ENCODE measurements around the gene RSPH10B.
"Not testable (repeated sequence)": the region's sequence is repeated elsewhere in the genome, so short reads cannot be mapped to it uniquely, and the experiment has no call there.

The RSPH10B gene

DNA sequence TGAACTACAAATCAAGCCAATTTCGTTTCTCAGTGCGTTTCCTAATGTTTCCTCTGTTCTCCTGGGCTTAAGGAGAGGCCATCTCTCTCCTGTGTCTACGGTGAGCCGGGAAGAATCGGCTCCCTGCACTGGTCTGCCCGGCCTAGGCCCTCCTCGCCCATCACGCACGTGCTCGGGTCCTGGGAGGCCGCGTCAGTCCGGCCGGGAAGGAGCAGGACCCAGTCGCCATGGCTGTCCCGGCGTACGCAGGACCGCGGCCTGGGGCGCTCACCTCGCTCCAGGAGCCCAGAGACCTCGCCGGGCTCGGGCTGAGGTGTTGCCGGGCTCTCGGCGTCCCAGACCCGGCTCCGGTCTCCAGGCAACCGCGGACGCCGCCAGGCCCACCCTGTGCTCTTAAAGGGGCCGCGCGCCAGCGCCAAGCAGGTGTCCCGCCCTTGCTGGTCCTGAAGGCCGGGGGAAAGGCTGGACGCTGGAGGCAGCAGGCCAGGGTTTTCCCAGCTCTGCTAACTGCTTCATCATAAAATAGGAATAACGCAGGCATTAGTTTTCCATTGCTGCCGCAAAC lies at the start of gene RSPH10B:
TSS of gene RSPH10B (minus strand) at position 343 of the 565 bp plus-strand sequence. CDS start 3,573 bp downstream, outside the sequence.
- not testable (repeated sequence) for DNase-seq

DNA sequence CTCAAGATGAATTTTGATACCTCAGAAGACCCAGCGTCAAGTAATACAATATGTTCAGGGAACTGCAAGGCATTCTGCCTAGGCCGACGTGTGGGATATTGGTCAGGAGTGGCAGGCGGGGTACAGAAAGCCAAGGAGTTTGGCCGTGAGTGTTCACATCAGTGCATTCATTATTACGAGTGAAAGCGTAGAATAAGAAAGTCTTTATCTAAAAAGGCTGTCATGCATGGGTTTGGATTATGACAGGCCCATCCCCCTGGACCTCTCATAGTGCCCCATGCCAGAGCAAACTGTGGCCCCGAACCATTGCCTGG lies 46.1 kb upstream of the RSPH10B start:
- DNase-seq: no peak

DNA sequence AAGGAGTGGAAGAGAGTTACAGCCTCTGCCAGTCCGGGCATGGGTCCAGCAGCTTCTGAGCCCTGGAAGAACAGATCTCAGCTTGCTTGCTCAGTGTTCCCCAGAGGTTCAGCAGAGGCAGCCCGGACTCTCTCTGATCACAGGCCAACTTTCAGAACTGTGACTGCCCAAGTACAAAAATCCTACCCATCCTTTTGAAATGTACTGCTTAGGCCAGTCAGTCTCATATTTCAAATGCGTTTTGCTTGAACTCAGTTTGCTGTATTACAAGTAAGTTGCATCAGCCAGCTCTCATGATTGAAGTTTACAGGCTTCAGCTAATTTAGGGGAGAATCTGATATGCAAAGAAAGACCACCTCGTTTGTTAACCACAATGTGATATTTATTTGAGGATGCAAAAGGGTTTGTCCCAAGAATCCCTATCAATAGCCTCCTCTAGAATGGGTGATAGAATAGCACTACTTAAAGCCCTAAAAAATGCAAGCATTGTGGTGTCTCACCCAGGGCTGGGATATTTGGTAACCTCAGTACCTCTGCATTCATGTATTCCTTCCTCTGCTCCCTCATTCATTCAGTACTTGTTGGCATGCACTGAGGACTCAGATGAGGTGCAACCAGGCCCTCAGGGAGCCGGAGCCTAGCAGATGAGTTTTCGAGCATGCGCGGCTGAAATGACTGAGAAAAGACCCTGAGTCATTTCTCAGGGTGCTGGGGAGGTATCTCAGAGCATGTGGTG lies 45.6 kb upstream of the RSPH10B start:
- no peak for DNase-seq

DNA sequence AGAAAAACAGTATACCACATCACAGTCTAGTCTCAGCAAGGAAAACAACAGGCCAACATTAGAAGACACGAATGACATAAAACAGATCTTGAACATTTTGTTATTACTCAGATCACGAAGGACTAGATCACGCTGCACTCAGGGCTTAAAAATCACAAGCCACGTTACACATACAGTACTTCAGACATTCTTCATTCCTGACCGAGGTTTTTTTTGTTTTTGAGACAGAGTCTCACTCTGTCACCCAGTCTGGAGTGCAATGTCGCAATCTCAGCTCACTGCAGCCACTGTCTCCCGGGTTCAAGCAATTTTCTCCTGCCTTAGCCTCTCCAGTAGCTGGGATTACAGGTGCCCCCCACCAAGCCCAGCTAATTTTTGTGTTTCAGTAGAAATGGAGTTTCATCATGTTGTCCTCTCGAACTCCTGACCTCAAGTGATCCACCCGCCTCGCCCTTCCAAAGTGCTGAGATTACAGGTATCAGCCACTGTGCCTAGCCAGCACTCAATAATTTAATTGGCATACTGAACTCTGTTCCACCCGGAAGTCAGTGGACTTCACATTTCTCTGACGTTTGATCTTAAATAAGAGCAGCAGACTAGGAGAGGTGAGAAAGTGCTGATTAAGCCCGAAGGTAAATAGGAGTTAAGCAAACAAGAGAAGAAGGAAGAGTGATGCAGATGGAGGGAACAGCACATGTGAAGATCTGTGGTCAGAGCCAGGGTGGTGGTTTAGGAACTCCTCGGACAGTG lies 42.0 kb upstream of the RSPH10B start:
- no peak for DNase-seq

DNA sequence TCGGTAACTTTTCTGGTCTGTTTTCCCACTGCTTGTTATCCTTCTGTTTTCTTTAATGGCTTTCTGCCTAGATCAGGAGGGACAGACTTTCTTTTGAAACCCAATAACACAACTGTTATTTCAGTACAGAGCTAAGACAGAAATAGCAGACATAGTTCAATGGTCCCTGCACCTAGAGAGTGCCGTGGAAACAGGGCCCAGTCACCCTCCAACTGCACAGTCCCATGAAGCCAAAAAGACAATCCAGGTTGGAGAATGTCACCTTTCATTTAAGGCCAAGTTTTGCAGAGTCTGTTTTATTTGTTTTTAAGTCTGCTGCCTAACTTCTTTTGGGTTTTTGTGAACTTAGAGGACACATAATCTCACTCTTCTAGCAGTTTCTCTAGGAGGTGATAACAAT lies 41.1 kb upstream of the RSPH10B start:
- DNase-seq: no peak

DNA sequence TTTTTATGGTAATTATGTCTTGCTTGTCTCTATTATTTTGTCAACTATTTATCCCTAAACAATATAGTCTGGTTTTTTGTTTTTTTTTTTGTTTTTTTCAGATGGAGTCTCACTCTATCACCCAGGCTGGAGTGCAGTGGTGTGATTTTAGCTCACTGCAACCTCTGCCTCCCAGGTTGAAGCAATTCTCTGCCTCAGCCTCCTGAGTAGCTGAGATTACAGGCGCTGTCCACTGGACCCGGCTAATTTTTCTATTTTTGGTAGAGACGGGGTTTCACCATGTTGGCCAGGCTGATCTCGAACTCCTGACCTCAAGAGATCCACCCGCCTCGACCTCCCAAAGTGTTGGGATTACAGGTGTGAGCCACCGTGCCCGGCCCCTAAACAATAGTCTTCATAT lies 39.9 kb upstream of the RSPH10B start:
- not testable (repeated sequence) for DNase-seq

DNA sequence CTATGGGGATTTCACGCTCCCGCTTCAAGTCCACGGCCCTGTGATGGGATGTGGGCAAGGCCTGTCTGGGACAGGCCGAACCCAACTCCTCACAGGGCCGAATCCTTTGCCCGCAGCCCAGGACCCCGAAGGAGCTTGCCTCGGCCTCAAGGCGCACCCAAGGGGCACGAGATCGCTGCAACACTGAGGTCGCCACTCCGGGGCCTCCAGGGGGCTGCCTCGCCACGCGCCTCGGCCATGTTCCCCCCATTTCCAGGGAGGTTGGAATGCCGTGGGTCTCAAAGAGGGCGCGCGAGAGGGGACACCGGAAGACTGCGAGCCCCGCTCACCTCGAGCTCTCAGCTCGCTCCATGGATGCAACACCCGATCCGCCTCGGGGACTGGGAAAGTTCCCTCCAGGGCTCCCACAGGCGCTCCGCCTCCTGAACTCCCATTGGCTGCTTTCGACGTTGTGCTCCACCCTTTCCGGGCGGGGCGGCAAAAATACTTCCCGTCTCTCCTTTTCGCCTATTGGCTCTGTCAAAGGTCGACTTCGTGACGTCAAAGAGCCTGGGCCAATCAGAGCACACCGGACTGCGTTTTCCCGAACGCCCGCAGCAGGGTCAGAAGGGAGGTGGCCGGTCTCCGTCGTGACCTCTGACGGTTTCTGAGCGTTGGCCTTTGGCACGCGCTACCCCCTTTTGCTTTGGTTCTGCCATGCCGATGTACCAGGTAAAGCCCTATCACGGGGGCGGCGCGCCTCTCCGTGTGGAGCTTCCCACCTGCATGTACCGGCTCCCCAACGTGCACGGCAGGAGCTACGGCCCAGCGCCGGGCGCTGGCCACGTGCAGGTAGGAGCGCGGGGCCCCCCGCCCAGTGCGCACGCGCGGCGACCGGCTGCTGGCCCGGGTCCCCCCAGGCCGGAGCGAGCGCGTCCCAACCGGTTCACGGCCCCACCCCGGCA lies 38.5 kb upstream of the RSPH10B start, which contains the start of the genes AIMP2 and PMS2:
TSS of gene AIMP2 (plus strand) at position 605 of the 944 bp plus-strand sequence. CDS start at position 697, 92 bp downstream.
TSS of gene PMS2 (minus strand) at position 382 of the 944 bp plus-strand sequence. CDS start at position 352, 30 bp downstream.
- peak; percentile 86 to 94 for DNase-seq

DNA sequence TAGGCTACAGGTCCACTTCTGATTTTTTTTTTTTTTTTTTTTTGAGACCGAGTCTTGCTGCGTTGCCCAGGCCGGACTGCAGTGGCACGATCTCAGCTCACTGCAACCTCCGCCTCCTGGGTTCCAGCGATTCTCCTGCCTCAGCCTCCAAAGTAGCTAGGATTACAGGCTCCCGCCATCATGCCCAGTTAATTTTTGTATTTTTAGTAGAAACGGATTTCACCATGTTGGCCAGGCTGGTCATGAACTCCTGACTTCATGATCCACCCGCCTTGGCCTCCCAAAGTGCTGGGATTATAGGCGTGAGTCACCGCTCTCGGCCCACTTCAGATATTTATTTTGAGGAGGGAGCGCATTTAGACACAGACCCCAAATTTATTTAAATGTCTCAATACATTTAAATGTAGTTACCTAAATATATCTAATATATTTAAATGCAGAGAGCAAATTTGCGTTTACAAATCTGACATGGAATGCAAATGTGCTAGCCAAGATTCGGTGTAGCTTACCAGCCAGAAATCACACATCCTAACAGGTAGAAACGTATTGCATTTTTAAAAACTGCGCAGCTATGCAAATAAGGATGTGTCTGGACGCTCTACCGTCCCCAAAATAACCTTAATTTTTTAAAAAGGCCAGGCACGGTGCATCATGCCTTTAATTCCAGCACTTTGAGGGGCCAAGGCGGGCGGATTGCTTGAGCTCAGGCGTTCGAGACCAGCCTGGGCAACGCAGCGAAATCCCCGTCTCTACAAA lies 37.5 kb upstream of the RSPH10B start:
- not testable (repeated sequence) for DNase-seq

DNA sequence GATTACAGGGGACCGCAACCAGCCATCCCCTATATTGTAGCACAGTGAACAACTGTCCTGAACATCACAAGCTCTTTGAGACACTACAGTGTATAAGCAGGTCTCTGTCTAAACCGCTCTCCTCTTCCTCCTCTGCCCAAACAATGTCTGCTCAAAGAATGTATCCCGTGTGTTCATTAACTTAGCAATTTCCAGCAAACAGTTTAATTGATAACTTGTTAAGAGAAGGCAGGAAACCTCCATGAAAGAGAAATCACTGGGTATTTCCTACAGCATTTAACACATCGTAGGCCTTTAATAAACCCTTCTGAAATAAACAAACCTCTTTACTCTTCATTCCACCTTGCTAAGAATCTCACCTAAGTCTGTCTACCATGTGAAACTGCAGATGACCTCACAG lies 36.9 kb upstream of the RSPH10B start:
- no peak for DNase-seq

DNA sequence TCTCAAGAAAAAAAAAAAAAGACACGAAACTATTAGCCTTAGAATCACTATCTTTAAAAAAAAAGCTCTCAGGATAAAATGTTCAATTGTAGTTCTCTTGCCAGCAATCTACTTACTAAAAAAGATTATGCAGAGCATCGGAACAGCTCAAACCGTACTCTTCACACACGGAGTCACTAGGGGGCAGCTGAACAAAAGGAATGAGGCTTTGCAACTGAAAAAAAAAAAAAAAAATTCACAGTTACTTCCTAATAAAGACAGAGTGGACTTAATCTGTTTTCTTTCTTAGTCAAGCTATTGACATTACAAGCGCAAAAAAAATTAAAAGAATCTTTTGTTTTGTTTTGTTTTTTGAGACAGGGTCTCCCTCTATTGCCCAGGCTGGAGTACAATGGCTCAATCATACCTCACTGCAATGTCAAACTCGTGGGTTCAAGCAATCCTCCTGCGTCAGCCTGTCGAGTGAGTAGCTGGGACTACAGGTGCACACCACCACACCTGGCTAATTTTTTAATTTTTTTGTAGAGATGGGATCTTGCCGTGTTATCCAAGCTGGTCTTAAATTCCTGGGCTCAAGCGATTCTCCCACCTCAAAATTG lies 26.8 kb upstream of the RSPH10B start:
- DNase-seq: peak in 1 of 2 donors; percentile 69

DNA sequence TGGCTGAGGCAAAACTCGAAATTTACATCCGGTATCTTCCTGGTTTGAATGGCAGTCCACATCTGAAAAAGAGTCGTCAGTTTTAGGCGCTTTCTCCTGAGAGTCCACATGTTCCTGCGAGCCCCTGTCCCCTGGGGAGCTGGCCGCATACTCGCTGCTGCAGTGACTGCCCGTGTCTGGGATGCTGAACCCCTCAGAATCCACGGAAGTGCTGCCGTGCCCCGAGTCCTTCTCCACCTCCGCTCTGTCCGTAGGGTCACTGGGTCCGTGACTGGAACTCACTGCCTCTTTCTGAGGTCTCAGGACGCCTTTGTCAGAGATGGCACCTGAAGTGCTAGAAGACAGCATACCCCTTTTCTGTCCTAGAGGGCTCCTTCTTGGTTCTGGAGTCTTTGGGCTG lies 16.6 kb upstream of the RSPH10B start:
- DNase-seq: not testable (repeated sequence)

DNA sequence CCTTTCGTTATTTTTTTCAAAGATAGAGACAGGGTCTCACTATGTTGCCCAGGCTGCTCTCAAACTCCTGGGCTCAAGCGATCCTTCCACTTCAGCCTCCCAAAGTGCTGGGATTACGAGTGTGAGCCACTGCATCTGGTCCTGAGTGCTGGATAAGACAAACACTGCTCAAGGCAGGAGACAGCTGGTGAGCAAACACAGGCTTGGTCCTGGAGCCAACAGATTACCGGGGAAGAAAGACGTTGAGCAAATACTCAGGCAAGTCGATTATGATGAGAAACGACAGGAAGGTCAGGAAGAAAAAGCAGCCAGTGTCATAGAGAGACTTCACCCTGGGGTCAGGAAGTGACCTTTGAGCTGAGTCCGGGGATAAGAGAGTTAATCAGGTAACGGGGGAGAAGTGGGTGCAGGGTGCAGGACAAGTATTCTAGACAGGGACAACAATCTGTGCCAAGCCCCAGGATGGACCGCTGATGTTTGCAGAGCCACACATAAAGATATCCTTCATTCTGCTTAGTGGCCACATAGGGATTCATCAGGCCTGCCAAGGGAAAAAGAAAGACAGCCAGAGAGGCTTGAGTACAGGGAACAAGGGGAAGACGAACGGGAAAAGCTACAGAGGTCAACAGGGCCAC lies 9.3 kb upstream of the RSPH10B start:
- DNase-seq: not testable (repeated sequence)

DNA sequence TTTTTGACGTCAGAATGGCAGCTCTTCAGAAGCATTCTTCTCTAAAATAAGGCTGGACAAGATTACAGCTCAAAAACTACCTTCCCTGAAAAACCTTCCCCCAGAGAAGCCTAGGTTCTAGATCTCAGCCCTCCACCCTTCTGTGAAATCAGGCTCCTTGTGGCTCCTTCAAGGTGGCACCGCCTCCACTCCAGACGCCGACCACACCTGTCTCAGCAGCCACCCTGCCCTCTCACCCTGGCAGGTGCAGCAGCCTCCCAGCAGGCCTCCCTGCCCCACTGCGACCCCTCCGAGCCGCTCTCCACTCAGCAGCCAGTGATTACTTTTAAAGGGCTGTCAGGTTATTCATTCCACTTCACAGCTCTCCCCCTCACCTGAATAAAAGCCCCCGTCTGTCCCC lies 3.1 kb upstream of the RSPH10B start:
- not testable (repeated sequence) for DNase-seq

DNA sequence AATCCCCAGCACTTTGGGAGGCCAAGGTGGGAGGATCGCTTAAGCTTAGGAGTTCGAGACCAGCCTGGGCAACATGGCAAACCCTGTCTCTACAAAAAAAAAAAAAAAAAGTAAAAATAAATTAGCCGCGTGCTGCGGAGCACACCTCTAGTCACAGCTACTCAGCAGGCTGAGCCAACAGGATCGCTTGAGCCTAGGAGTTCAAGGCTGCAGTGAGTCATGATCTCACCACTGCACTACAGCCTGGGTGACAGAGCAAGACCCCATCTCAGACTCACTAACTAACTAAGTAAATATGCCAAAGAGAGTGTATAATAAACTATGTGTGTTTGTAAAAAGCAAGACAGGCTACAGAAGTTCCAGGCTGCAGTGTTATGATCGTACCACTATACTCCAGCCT lies 6.7 kb downstream of the RSPH10B start:
- DNase-seq: not testable (repeated sequence)

DNA sequence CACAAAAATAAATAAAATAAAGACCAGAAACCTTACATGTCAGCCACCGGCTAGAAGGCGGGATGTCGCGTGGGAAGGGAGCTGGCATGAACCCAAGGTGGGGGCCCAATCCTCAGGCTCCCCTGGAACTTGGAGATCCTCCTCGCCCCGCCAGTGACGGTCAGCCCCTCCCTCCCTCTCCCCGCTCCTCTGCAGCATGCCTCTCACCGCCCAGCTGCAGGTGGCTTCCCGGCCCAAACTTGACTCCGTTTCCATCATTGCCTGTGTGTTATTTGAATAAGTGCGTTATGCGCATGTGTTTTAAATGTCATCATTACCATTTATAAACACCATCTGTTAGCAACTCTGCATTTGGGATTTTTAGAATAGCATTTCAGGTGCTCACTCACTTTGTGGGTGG lies 7.3 kb downstream of the RSPH10B start:
- not testable (repeated sequence) for DNase-seq

DNA sequence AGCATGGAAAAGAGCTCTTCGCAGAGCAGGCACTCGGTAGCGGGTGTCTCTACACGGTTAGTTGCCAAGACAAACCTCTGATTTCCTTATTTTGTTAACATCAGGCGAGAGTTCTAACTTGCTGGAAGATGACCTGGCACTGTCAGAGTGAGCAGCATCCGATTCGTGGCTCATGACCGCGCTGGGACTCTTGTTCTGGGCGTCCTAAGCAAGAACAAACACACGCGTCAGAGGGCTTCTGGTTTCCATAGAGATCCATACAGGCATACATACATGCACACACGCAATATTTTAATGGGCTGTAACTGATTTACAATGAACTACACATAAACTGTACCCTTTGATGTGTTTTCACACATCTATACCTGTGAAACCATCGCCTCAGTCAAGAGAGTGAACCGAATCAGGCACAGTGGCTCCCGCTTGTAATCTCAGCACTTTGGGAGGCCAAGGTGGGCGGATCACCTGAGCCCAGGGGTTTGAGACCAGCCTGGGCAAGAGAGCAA lies 35.5 kb downstream of the RSPH10B start:
- DNase-seq: not testable (repeated sequence)

DNA sequence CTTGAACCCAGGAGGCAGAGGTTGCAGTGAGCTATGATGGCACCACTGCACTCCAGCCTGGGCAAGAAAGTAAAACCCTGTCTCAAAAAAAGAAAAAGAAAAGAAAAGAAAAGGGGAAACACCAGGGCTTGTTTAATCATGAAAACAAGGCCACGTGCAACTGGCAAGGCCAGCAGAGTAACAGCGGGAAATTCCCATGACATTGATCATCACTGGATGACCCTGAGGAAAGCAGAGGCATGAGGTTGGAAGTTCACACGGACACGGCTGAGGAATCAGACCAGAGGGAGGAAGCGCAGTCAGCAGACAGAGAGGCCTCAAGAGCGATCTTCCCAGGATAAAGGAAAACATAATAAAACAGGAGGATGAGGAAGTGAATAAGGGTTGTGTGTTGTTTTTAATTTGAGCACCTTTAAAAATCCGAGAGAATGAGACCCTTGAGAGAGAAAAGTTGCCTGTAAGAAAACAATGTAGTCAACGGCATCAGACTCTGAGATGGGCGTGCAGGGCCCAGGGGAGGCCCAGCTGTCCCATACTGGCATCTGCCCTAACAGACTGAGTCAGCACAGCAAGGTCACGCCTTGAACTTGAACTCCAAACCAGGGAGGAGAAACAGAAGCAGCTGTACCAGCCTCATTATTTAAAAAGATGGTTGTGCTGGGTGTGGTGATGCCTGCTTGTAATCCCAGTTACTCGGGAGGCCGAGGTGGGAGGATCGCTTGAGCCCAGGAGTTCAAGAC lies 38.4 kb downstream of the RSPH10B start:
- DNase-seq: not testable (repeated sequence)

DNA sequence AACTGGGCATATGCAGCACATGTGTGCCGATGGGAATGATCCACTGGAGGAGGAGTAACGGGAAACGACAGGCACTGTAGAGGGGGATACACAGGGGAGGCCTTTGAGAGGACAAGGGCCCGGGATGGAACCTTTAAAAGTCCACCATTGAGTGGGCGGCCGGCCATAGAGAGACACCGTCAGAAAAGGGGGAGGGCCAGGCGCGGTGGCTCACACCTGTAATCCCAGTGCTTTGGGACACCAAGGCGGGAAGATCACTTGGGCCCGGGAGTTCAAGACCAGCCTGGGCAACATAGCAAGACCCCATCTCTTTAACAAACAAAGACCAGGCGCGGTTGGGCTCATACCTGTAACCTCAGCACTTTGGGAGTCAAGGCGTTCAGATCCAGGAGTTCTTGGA lies 39.2 kb downstream of the RSPH10B start:
- not testable (repeated sequence) for DNase-seq

DNA sequence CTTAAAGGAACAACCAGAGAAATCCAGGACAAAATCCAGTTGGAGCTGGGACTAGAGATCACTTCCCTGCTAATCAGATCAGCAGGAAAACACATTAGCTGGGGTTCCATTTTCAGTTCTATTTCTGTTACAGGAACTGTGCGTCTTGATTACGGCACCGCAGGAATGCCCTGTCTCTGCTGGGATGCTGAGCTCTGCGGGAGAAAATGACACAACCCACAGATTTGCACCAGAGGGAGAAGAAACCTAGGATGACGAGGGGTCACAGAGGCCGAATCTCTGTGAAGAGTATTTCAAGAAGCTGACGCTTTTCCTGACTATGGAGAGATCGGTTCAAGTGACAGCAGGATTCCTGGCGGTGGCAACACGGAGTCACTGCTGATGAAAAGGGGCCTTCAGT lies 40.2 kb downstream of the RSPH10B start:
- not testable (repeated sequence) for DNase-seq
